ENCODE data around the gene RGS4. TPM values are rescaled to one million over a fixed set of nuclear protein-coding genes. Genes with fewer than 3 reads are reported as not detected.

RGS4 gene
- total and polyA plus RNA-seq, 2 donors (not counting 1 experiment from before 2014, with no cell fraction given), result 63.3 to 80.2 TPM

- H3K36me3 ChIP-seq (ENCODE audit: control insufficient read depth, insufficient read depth, low read length), result no peaks in the 10 kb centered on the region
- no peaks in the 10 kb centered on the region for H3K27me3 ChIP-seq (ENCODE audit: control insufficient read depth, insufficient read depth, low read length)
- no peak overlapping the region for H3K4me2 ChIP-seq (ENCODE audit: extremely low read depth, insufficient read depth, low read length)
- no peak overlapping the region for H2AFZ ChIP-seq (ENCODE audit: low read length)
- TF ChIP-seq CTCF (conservative IDR thresholded peaks at IDR 0.05 in 1 of 2, IDR thresholded peaks at IDR 0.05 in 1 of 2; ENCODE audit: low read depth in 1 of 2, low read length in 2 of 2), result no peak
- no peak for TF ChIP-seq EZH2 (IDR thresholded peaks at IDR 0.05; ENCODE audit: low read length, missing control alignments)
- H3K27ac ChIP-seq (ENCODE audit: insufficient read depth, low read length), result no peak overlapping the region
- no peak overlapping the region for H3K9ac ChIP-seq (ENCODE audit: insufficient read depth, low read length)
- no peak for DNase-seq (ENCODE audit: low read depth in 2 of 2)
- no peaks in the 10 kb centered on the region for H4K20me1 ChIP-seq (ENCODE audit: control insufficient read depth, extremely low read depth, insufficient read depth, low read length)
- no peaks in the 10 kb centered on the region for H3K79me2 ChIP-seq (ENCODE audit: control insufficient read depth, insufficient read depth, low read length)
- H3K4me3 ChIP-seq (replicated peaks in 1 of 4; ENCODE audit: control extremely low read depth in 1 of 4, insufficient read depth in 1 of 4, low read depth in 3 of 4, low read length in 4 of 4), result no peak overlapping the region
- no peaks in the 10 kb centered on the region for H3K9me3 ChIP-seq (ENCODE audit: control insufficient read depth, insufficient read depth, low read depth, low read length)
- H3K4me1 ChIP-seq (ENCODE audit: control insufficient read depth, extremely low read depth, insufficient read depth, low read length), result no peaks in the 10 kb centered on the region
These were observed 38.5 kb downstream of the RGS4 start for GRCh38 chr1:163107655-163108054.

- TF ChIP-seq CTCF (conservative IDR thresholded peaks at IDR 0.05 in 1 of 2, IDR thresholded peaks at IDR 0.05 in 1 of 2; ENCODE audit: low read depth in 1 of 2, low read length in 2 of 2) (no peak), EZH2 (IDR thresholded peaks at IDR 0.05; ENCODE audit: low read length, missing control alignments) (no peak)
- no peak overlapping the region for H3K4me2 ChIP-seq (ENCODE audit: extremely low read depth, insufficient read depth, low read length)
- no peaks in the 10 kb centered on the region for H3K36me3 ChIP-seq (ENCODE audit: control insufficient read depth, insufficient read depth, low read length)
- H3K4me1 ChIP-seq (ENCODE audit: control insufficient read depth, extremely low read depth, insufficient read depth, low read length), result no peaks in the 10 kb centered on the region
- no peak overlapping the region for H3K4me3 ChIP-seq (replicated peaks in 1 of 4; ENCODE audit: control extremely low read depth in 1 of 4, insufficient read depth in 1 of 4, low read depth in 3 of 4, low read length in 4 of 4)
- no peaks in the 10 kb centered on the region for H4K20me1 ChIP-seq (ENCODE audit: control insufficient read depth, extremely low read depth, insufficient read depth, low read length)
- no peak overlapping the region for H3K27ac ChIP-seq (ENCODE audit: insufficient read depth, low read length)
- peak overlapping the region; percentile 17 for H2AFZ ChIP-seq (ENCODE audit: low read length)
- H3K27me3 ChIP-seq (ENCODE audit: control insufficient read depth, insufficient read depth, low read length), result no peaks in the 10 kb centered on the region
- H3K9ac ChIP-seq (ENCODE audit: insufficient read depth, low read length), result no peak overlapping the region
- no peaks in the 10 kb centered on the region for H3K79me2 ChIP-seq (ENCODE audit: control insufficient read depth, insufficient read depth, low read length)
- no peak for DNase-seq (ENCODE audit: low read depth in 2 of 2)
- H3K9me3 ChIP-seq (ENCODE audit: control insufficient read depth, insufficient read depth, low read depth, low read length), result no peaks in the 10 kb centered on the region
These were observed 46.7 kb downstream of the RGS4 start for GRCh38 chr1:163115887-163116286.

GRCh38 chr1:163119707-163120106, 50.5 kb downstream of the RGS4 start:
- Histone ChIP-seq H3K4me1 (ENCODE audit: control insufficient read depth, extremely low read depth, insufficient read depth, low read length) (no peaks in the 10 kb centered on the region), H3K27me3 (ENCODE audit: control insufficient read depth, insufficient read depth, low read length) (no peaks in the 10 kb centered on the region)
- TF ChIP-seq CTCF (conservative IDR thresholded peaks at IDR 0.05 in 1 of 2, IDR thresholded peaks at IDR 0.05 in 1 of 2; ENCODE audit: low read depth in 1 of 2, low read length in 2 of 2) (no peak), EZH2 (IDR thresholded peaks at IDR 0.05; ENCODE audit: low read length, missing control alignments) (no peak)

More at GRCh38 chr1:163119707-163120106, 50.5 kb downstream of the RGS4 start:
- Histone ChIP-seq H3K27ac (ENCODE audit: insufficient read depth, low read length) (no peak overlapping the region), H3K4me2 (ENCODE audit: extremely low read depth, insufficient read depth, low read length) (no peak overlapping the region), H3K4me3 (replicated peaks in 1 of 4; ENCODE audit: control extremely low read depth in 1 of 4, insufficient read depth in 1 of 4, low read depth in 3 of 4, low read length in 4 of 4) (no peak overlapping the region), H3K36me3 (ENCODE audit: control insufficient read depth, insufficient read depth, low read length) (no peaks in the 10 kb centered on the region), H3K9me3 (ENCODE audit: control insufficient read depth, insufficient read depth, low read depth, low read length) (no peaks in the 10 kb centered on the region), H2AFZ (ENCODE audit: low read length) (no peak overlapping the region), H3K79me2 (ENCODE audit: control insufficient read depth, insufficient read depth, low read length) (no peaks in the 10 kb centered on the region), H3K9ac (ENCODE audit: insufficient read depth, low read length) (no peak overlapping the region), H4K20me1 (ENCODE audit: control insufficient read depth, extremely low read depth, insufficient read depth, low read length) (no peaks in the 10 kb centered on the region)
- no peak for DNase-seq (ENCODE audit: low read depth in 2 of 2)
